Activated T-cell treated with anti-CD3 and anti-CD28 coated beads, Interleukin-2, amount 50 U/mL, for 48 hours (primary cell): Measurements from ENCODE around the gene NKTR.

Experiments used
- DNase-seq, 2 experiments: peaks; one replicate each; pipeline ENCODE4 v3.0.0-alpha.2; 2020

NKTR gene

DNA sequence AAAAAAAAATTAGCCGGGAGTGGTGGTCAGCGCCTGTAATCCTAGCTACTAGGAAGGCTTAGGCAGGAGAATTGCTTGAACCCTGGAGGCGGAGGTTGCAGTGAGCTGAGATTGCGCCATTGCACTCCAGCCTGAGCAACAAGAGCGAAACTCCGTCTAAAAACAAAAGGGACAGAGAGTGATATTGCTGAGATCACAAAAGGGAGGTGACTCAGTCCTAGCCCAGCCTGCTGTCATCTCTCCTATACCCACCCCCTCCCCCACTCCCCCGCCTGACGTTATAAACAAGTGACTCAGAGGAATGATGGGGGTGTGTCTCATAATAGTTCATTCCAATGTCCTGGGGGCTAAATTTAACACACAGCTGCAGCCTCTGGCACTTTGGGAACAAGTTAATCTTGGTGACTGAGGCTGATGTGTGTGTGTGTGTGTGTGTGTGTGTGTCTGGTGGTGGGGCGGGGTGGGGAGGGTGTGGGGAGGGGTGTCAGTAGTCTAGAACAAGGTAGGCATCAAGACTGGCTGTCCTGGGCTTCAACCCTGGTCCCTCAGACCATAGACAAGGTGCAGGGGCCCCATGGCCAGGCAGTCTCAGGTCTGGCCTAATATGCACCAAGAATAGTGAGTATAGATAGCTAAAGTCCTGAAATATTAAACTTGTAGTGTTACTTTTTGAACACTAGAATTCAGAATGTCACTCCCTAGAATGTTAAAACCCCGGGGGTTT is 83.6 kb downstream of the NKTR start:
- DNase-seq = peak; percentile 68 to 70

- DNase-seq = no peak
Measured at GRCh38 chr3:42684632-42685362, 84.3 kb downstream of the NKTR start.

- no peak for DNase-seq
Measured at GRCh38 chr3:42685363-42685881, 84.9 kb downstream of the NKTR start, which contains the start of gene KLHL40. Gene KLHL40, plus strand, starts transcription at chr3:42685537. Its CDS starts 82 bp downstream, at chr3:42685619.

GRCh38 chr3:42685891-42686820 is 85.7 kb downstream of the NKTR start:
- DNase-seq = no peak

- no peak for DNase-seq
Measured at GRCh38 chr3:42686832-42687650, 86.6 kb downstream of the NKTR start.

GRCh38 chr3:42688016-42688415 is 87.5 kb downstream of the NKTR start:
- no peak for DNase-seq

GRCh38 chr3:42688487-42689420 is 88.3 kb downstream of the NKTR start:
- DNase-seq = no peak

- DNase-seq = no peak
Measured at GRCh38 chr3:42689421-42690014, 89.0 kb downstream of the NKTR start.

DNA sequence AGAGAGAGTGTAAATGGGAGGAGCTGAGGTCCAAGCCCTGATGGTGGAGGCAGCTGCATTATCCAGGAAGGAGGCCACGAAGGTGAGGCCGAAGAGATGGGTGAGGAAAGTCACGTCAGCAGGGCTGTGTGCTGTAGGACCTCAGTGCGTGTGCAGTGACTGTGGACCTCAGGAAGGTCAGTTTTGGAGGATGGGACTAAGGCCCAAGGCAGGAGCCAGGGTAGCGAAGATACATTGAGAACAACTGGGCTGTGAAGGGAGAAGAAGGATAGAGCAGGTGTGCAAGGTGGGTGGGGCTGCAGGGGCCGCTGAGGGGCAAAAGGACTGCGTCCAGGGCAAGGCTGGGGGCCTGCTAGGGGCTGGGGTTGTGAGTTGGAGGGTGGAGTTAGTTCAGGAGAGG is 89.7 kb downstream of the NKTR start:
- DNase-seq = no peak

DNA sequence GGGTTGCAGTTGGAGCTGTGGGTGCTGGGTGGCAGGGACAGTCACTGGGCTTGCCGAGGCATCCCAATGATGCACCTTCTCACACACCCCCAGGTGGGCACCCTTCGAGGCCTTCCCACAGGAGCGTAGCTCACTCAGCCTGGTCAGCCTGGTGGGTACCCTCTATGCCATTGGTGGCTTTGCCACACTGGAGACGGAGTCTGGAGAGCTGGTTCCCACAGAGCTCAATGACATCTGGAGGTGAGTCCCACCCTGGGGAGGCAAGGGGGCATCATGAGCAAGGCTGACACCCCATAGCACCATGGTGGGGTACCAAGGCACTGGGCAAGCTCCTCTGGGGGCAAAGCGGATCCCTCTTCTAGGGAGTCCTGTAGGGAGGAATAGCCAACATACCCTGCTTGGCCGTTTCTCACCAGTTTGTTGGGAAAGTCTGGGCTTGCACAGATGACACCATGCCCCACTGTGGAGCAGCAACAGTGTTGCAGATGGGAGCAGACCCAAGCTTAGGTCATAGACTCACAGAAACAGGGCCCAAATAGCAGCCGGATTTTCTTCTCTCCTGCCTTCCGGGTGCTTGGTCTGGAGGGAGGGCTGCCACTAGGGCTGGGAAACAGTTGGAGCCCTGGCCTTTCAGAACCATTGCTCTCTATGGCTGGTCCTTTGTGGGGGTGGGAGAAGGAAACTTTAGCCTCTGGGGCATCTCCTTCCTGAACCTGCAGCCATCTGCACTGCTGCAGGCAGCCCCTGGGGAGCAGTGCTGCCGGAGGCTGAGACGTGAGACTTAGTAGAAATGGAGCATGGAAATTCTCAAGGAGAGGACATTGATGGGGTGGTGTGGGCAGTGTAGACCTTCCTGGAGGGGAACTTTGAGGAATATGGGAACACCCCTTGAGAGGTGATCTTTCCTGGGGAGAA is 90.5 kb downstream of the NKTR start:
- DNase-seq = no peak

GRCh38 chr3:42691816-42692666 is 91.6 kb downstream of the NKTR start:
- DNase-seq = no peak

DNA sequence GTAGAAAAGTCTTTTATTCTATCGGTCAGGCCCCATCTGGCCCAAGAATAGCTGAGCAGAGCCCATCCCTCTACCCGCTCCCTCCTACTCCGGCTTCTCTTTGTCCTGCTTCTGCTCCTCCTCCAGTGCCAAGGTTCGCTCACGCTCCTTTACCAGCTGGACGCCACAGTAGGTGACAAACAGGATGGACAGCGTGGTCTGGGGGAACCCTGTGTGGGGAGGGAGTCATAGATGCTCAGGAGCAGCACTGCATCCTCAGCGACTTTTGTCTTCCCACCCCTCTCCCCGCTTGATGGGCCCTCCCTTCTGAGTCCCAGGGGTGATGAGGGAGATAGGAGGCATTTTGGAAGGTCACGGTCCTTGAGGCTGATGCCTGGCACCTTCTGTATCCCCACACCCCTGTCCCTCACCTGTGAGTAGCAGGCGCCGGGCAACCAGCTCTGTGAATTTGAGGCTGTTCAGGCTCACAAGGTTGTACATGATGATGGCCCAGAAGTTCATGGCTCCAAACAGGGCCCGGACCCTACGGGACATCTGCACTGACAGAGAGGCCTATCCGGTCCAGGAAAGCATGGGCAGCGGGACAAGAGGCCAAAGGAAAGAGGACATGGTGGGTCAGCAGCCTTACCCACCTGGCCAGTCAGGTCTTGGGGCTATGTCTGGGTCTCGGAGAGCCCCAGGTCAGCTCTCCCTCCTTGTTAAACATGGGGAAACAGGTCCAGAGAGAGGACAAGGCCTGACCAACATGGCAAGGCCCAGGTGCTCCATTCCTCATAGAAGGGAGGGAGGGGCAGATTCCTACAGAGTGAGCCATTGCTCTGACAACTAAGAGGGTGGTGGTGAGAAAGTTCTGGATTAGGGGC is 92.4 kb downstream of the NKTR start:
- no peak for DNase-seq

- DNase-seq = no peak
Measured at GRCh38 chr3:42693530-42693930, 93.0 kb downstream of the NKTR start.

DNA sequence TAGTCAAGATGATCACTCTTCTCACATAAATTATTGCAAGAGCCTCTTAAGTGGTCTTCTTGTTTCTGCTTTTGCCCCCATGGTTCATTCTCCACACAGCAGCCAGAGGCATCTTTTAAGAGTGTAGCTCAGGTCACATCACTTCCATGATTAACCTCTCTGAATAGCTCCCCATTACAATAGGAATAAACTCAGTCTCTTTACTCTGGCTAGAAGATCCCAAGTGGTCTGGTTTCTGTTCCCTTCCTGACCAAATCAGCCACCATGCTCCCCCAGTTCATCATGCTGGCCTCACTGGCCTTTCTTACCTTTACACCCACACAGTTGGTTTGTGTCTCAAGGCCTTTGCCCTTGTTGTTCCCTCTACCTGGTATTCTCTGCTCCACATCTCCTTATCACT is 93.9 kb downstream of the NKTR start:
- no peak for DNase-seq

GRCh38 chr3:42696356-42697288 is 96.1 kb downstream of the NKTR start:
- no peak for DNase-seq
